Esophagus muscularis mucosa (tissue), 4 donors: ENCODE data around the gene MED25. TPM values are rescaled to one million over a fixed set of nuclear protein-coding genes. Genes with fewer than 3 reads are reported as not detected.

ENCODE experiments used
- DNase-seq: peaks from one replicate; pipeline ENCODE4 v3.0.0-alpha.2; 2017; ENCODE audit errors: extremely low spot score
- H3K27ac ChIP-seq, 4 donors: fragments of 200-600 bp; sonication (generic); replicated peaks in 1 of 4; 1 replicate in 3 of 4; 2 replicates in 1 of 4; pipeline ENCODE4 v1.5.1; 2016 to 2019; ENCODE audit warnings: mild to moderate bottlenecking in 1 of 4
- H3K27me3 ChIP-seq, 4 donors: fragments of 200-600 bp; sonication (generic); one replicate each; pipeline versions ENCODE4 v1.5.1 to v1.6.0; 2016 to 2019
- H3K36me3 ChIP-seq, 4 donors: fragments of 200-600 bp; sonication (generic); one replicate each; pipeline ENCODE4 v1.5.1; 2016 to 2019
- H3K4me1 ChIP-seq, 4 donors: fragments of 200-600 bp; sonication (generic); one replicate each; pipeline ENCODE4 v1.5.1; 2016 to 2019
- H3K4me3 ChIP-seq, 4 donors: fragments of 200-600 bp; sonication (generic); 1 replicate in 2 of 4; 2 replicates in 2 of 4; pipeline ENCODE4 v1.5.1; 2016 to 2019; ENCODE audit warnings: mild to moderate bottlenecking in 4 of 4, moderate library complexity in 1 of 4
- H3K9me3 ChIP-seq, 4 donors: fragments of 200-600 bp; sonication (generic); 1 replicate in 3 of 4; 2 replicates in 1 of 4; pipeline ENCODE4 v1.5.1; 2016 to 2019
- EP300 ChIP-seq: sonication (generic); formaldehyde crosslinking; IDR thresholded peaks from one replicate; pipeline ENCODE4 v1.6.1; 2017; ENCODE audit warnings: antibody characterized with exemption
- POLR2A ChIP-seq: fragments of 450-650 bp; IDR thresholded peaks from one replicate; pipeline ENCODE4 v1.6.1; 2017; ENCODE audit warnings: antibody characterized with exemption, moderate library complexity, mild to moderate bottlenecking, low read depth
- POLR2AphosphoS5 ChIP-seq, 2 donors: sonication (generic); formaldehyde crosslinking; IDR thresholded peaks; one replicate each; pipeline ENCODE4 v1.6.1; 2017; ENCODE audit warnings: antibody characterized with exemption in 2 of 2
- WGBS: methylation state at CpG from one replicate; pipeline ENCODE4 v1.1.5; 2018; 5-methylcytosine and 5-hydroxymethylcytosine counted together
- intact Hi-C: fragments of 100-400 bp; cut with DNase I; formaldehyde crosslinking; loops from one replicate; pipeline ENCODE4 v1.15.1; 2023
- small RNA-seq, 3 donors: library from RNA; depleted of rRNA; stranded (forward); fragments of <200 nt; gene quantifications; one replicate each; pipeline ENCODE3, GENCODE V24; 2016
- total RNA-seq, 4 donors: library from RNA; depleted of rRNA; stranded (reverse); fragments of >200 nt; gene quantifications; one replicate each; pipeline versions ENCODE4 v1.1.0 to v1.2.1, GENCODE V29; 2016
- TF ChIP-seq, protein P1 (sequence below), 3 experiments: fragments of 200-600 bp in 2 of 3; fragments of 450-650 bp in 1 of 3; sonication (generic) in 2 of 3; IDR thresholded peaks; one replicate each; pipeline ENCODE4 v1.5.1; 2017 to 2019; ENCODE audit warnings: antibody characterized with exemption in 3 of 3, mild to moderate bottlenecking in 2 of 3, moderate library complexity in 1 of 3

MED25 gene
- total RNA-seq, 4 donors from 2014 or later: 22.5 to 36.0 (median 34.1) TPM

DNA sequence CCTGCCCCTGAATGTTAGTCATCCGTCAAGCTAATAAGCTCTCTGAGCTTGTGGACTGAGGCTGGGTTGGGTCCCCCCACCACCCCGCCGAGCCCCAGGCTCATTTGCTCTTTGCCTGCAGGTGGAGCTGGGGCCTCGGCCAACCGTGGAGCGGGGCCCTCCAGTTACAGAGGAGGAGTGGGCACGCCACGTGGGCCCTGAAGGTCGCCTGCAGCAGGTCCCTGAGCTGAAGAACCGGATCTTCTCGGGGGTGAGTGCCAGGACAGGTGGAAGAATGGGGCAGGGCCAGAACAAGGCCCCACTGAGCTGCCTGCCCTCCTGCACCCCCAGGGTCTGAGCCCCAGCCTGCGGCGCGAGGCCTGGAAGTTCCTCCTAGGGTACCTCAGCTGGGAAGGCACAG is 64.6 kb downstream of the MED25 start:
- Histone ChIP-seq H3K4me1 (peaks cover 12 to 25% (median 17%) of the 10 kb centered on the region in 4 donors), H3K27ac (no peak overlapping the region), H3K4me3 (no peak overlapping the region), H3K36me3 (peaks cover 54 to 92% (median 82%) of the 10 kb centered on the region in 4 donors), H3K9me3 (no peaks in the 10 kb centered on the region), H3K27me3 (no peaks in the 10 kb centered on the region)
- TF ChIP-seq POLR2A (no peak), POLR2AphosphoS5 (IDR thresholded peaks at IDR 0.05) (no peak), EP300 (no peak)
- TF ChIP-seq, protein P1, sequence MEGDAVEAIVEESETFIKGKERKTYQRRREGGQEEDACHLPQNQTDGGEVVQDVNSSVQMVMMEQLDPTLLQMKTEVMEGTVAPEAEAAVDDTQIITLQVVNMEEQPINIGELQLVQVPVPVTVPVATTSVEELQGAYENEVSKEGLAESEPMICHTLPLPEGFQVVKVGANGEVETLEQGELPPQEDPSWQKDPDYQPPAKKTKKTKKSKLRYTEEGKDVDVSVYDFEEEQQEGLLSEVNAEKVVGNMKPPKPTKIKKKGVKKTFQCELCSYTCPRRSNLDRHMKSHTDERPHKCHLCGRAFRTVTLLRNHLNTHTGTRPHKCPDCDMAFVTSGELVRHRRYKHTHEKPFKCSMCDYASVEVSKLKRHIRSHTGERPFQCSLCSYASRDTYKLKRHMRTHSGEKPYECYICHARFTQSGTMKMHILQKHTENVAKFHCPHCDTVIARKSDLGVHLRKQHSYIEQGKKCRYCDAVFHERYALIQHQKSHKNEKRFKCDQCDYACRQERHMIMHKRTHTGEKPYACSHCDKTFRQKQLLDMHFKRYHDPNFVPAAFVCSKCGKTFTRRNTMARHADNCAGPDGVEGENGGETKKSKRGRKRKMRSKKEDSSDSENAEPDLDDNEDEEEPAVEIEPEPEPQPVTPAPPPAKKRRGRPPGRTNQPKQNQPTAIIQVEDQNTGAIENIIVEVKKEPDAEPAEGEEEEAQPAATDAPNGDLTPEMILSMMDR (IDR thresholded peaks at IDR 0.05): no peak
- 100% methylated on average over 8 of the region's 14 CpGs for WGBS
- intact Hi-C loops: no loop called here
- no peak for DNase-seq

DNA sequence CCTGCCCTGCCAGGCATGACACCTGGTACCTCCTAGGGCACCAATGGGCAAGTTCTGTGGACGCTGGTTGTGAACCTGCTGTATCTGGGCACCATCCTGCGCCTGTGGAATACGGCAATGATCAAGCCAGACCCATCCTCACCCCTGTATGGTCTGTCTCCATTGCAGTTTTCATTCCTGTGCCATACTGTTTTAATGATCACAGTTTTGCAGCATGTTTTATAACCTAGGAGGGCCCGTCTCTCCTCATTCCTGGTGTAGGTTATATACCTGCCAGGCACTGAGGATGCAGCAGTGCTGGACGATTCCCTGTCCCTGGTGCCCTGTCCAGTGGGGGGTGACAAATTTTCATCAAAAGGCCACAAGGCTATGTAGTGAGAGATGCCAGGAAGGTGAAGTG is 65.0 kb downstream of the MED25 start:
- TF ChIP-seq, protein P1 (IDR thresholded peaks at IDR 0.05): no peak
- no peak for TF ChIP-seq POLR2A
- TF ChIP-seq POLR2AphosphoS5 (IDR thresholded peaks at IDR 0.05): no peak
- no peak for TF ChIP-seq EP300
- Histone ChIP-seq H3K4me3 (no peak overlapping the region), H3K27ac (no peak overlapping the region), H3K4me1 (peaks cover 11 to 24% (median 15%) of the 10 kb centered on the region in 4 donors), H3K36me3 (peaks cover 54 to 96% (median 85%) of the 10 kb centered on the region in 4 donors), H3K27me3 (no peaks in the 10 kb centered on the region), H3K9me3 (no peaks in the 10 kb centered on the region)
- intact Hi-C loops: no loop called here
- 98% methylated on average over 5 of the region's 5 CpGs for WGBS
- DNase-seq: no peak

DNA sequence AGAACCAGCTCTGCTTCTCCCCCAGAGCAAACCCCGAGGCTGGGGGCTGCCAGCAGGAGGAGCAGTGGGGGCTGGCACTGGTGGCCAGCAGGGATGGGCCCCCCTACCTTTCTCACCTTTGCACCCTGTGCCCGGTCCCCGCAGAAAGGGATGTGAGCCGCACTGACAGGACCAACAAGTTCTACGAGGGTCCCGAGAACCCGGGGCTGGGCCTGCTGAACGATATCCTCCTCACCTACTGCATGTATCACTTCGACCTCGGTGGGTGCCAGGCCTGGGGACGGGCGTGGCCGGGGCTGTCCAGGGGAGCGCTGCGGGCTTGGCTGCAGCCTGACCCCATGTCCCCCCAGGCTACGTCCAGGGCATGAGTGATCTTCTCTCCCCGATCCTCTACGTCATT is 66.0 kb downstream of the MED25 start:
- no peak for DNase-seq
- H3K36me3 ChIP-seq: peaks cover 58 to 100% (median 87%) of the 10 kb centered on the region in 4 donors
- TF ChIP-seq EP300 (no peak), POLR2AphosphoS5 (IDR thresholded peaks at IDR 0.05) (no peak), POLR2A (no peak)
- TF ChIP-seq, protein P1 (IDR thresholded peaks at IDR 0.05): no peak
- WGBS: 96% methylated on average over 11 of the region's 18 CpGs
- H3K27me3 ChIP-seq: peaks cover 0 to 2% (median 0%) of the 10 kb centered on the region in 4 donors
- no peaks in the 10 kb centered on the region for H3K9me3 ChIP-seq
- intact Hi-C loops: no loop called here
- peaks cover 1 to 14% (median 4%) of the 10 kb centered on the region in 4 donors for H3K4me1 ChIP-seq
- no peak overlapping the region for H3K27ac ChIP-seq
- H3K4me3 ChIP-seq: no peak overlapping the region

DNA sequence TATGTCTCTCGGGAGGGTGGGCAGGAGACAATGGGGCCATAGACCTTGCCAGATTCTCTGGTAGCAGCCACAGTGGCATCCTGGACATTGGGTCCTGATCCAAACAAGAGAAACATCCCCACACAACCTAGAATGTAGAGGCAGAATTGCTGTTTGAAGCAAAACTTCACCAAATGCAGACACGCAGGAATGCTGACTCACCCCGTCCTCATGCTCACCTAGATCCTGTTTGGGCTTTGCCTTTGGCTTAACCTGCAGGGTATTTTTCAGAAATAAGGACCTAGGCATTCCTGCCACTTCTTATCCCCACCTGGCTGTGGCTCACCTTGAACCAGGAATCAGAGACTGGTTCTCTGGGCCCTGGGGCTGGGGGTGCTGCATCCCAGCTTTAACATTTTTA is 66.7 kb downstream of the MED25 start:
- Histone ChIP-seq H3K36me3 (peaks cover 58 to 98% (median 81%) of the 10 kb centered on the region in 4 donors), H3K9me3 (no peaks in the 10 kb centered on the region), H3K4me3 (no peak overlapping the region), H3K27ac (no peak overlapping the region), H3K4me1 (peaks cover 1 to 11% (median 4%) of the 10 kb centered on the region in 4 donors), H3K27me3 (peaks cover 0 to 8% (median 0%) of the 10 kb centered on the region in 4 donors)
- WGBS: 95% methylated on average over 3 of the region's 3 CpGs
- no peak for TF ChIP-seq POLR2AphosphoS5 (IDR thresholded peaks at IDR 0.05)
- no peak for TF ChIP-seq EP300
- no peak for TF ChIP-seq POLR2A
- TF ChIP-seq, protein P1 (IDR thresholded peaks at IDR 0.05): no peak
- DNase-seq: no peak
- intact Hi-C loops: no loop called here

Small RNA genes lying within 50 kb of the gene (small RNA-seq; reads per million reads assigned to genes)
- gene MIR4749 (0 to 0.08 (median 0) reads per million in 3 donors), gene MIR6799 (0 reads per million in 3 donors)

Other genes starting within 250 kb of the MED25 start
- 10 to 100 TPM; 51.0 to 71.6 (median 59.2) TPM for gene NOSIP, start 237.7 kb upstream of the MED25 start, total RNA-seq
- 1 to 10 TPM in 2 of 4 donors, under 1 TPM in 1, not detected in 1; 0.17 to 2.5 (median 1.6) TPM for gene PRRG2, start 237.0 kb upstream of the MED25 start, total RNA-seq
- 10 to 100 TPM in 3 of 4 donors, 1 to 10 TPM in 1; 9.4 to 29.1 (median 16.3) TPM for gene PRR12, start 227.1 kb upstream of the MED25 start, total RNA-seq
- 100 to 1,000 TPM; 134 to 205 (median 187) TPM for gene RRAS, start 178.1 kb upstream of the MED25 start, total RNA-seq
- 10 to 100 TPM; 19.2 to 50.9 (median 30.9) TPM for gene SCAF1, start 176.1 kb upstream of the MED25 start, total RNA-seq
- 10 to 100 TPM; 38.8 to 61.7 (median 56.7) TPM for gene IRF3, start 152.4 kb upstream of the MED25 start, total RNA-seq
- 1 to 10 TPM; 4.2 to 9.9 (median 6.0) TPM for gene BCL2L12, start 152.4 kb upstream of the MED25 start, total RNA-seq
- gene PRMT1, start 141.0 kb upstream of the MED25 start, total RNA-seq: 100 to 1,000 TPM; 102 to 191 (median 144) TPM
- gene ADM5, start 128.7 kb upstream of the MED25 start, total RNA-seq: 1 to 10 TPM in 3 of 4 donors, under 1 TPM in 1; 0.83 to 4.1 (median 2.5) TPM
- 1 to 10 TPM; 2.7 to 6.6 (median 3.9) TPM for gene CPT1C, start 127.2 kb upstream of the MED25 start, total RNA-seq
- gene TSKS, start 55.0 kb upstream of the MED25 start, total RNA-seq: under 1 TPM in 1 of 4 donors, not detected in 3; 0.57 TPM
- gene AP2A1, start 51.3 kb upstream of the MED25 start, total RNA-seq: 100 to 1,000 TPM in 1 of 4 donors, 10 to 100 TPM in 3; 56.9 to 114 (median 87.8) TPM
- 10 to 100 TPM; 14.1 to 38.0 (median 23.4) TPM for gene FUZ, start 5.0 kb upstream of the MED25 start, total RNA-seq
- gene PTOV1, start 32.9 kb downstream of the MED25 start, total RNA-seq: 100 to 1,000 TPM in 1 of 4 donors, 10 to 100 TPM in 3; 60.5 to 102 (median 84.4) TPM
- gene PNKP, start 49.3 kb downstream of the MED25 start, total RNA-seq: 10 to 100 TPM; 21.4 to 43.7 (median 27.8) TPM
- 10 to 100 TPM; 15.4 to 30.6 (median 21.9) TPM for gene AKT1S1, start 59.1 kb downstream of the MED25 start, total RNA-seq
- gene TBC1D17, start 59.4 kb downstream of the MED25 start, total RNA-seq: 10 to 100 TPM; 35.1 to 60.9 (median 44.0) TPM
- under 1 TPM in 2 of 4 donors, not detected in 2; 0.34 to 0.50 TPM for gene IL4I1, start 78.6 kb downstream of the MED25 start, total RNA-seq
- 10 to 100 TPM; 12.0 to 22.0 (median 14.4) TPM for gene ATF5, start 110.9 kb downstream of the MED25 start, total RNA-seq
- gene NUP62, start 111.2 kb downstream of the MED25 start, total RNA-seq: 10 to 100 TPM; 27.0 to 44.3 (median 35.9) TPM
- 1 to 10 TPM in 2 of 4 donors, under 1 TPM in 2; 0.50 to 2.9 (median 1.4) TPM for gene SIGLEC11, start 142.9 kb downstream of the MED25 start, total RNA-seq
- gene VRK3, start 207.1 kb downstream of the MED25 start, total RNA-seq: 10 to 100 TPM; 20.8 to 27.5 (median 25.5) TPM
- 1 to 10 TPM; 5.9 to 8.4 (median 7.3) TPM for gene ZNF473, start 207.7 kb downstream of the MED25 start, total RNA-seq